SK-N-SH treated with all-trans-retinoic acid at 6 μM for 48 hours (cell line): ENCODE measurements around the gene C19orf53.
A peak's percentile ranks its signal among the peaks of the same experiment; 100 is the strongest.

Source experiments
- CREB5 ChIP-seq: fragments of 250-450 bp; sonication (Bioruptor Pico); IDR thresholded peaks from 2 replicates; pipeline ENCODE4 v1.5.1; 2020; ENCODE audit warnings: low read depth, mild to moderate bottlenecking, moderate library complexity
- OSR1 ChIP-seq: fragments of 250-450 bp; sonication (Bioruptor Pico); IDR thresholded peaks from 2 replicates; pipeline ENCODE4 v1.8.0; 2022; ENCODE audit warnings: moderate library complexity, mild to moderate bottlenecking, inconsistent platforms
- POU6F1 ChIP-seq: fragments of 250-450 bp; sonication (Bioruptor Pico); IDR thresholded peaks from 2 replicates; pipeline ENCODE4 v1.8.0; 2021; ENCODE audit warnings: low read depth, mild to moderate bottlenecking, moderate library complexity, borderline replicate concordance
- PPARA ChIP-seq: fragments of 250-450 bp; sonication (Bioruptor Pico); IDR thresholded peaks from 2 replicates; pipeline ENCODE4 v1.5.0; 2020; ENCODE audit warnings: mild to moderate bottlenecking, borderline replicate concordance
- SNAI2 ChIP-seq: fragments of 250-450 bp; sonication (Bioruptor Pico); IDR thresholded peaks from 2 replicates; pipeline ENCODE4 v1.5.0; 2020; ENCODE audit warnings: mild to moderate bottlenecking, moderate library complexity
- ZFP3 ChIP-seq: fragments of 250-450 bp; sonication (Bioruptor Pico); IDR thresholded peaks from 2 replicates; pipeline ENCODE4 v1.5.0; 2020; ENCODE audit warnings: mild to moderate bottlenecking, moderate library complexity
- ZFP30 ChIP-seq: fragments of 450-650 bp; formaldehyde crosslinking; IDR thresholded peaks from 2 replicates; pipeline ENCODE4 v1.5.0; 2022; ENCODE audit warnings: mild to moderate bottlenecking, moderate library complexity

- TF ChIP-seq OSR1 (CRISPR knock-in tag) (no peak), POU6F1 (CRISPR knock-in tag) (no peak), ZFP30 (CRISPR knock-in tag) (no peak), CREB5 (CRISPR knock-in tag) (no peak), ZFP3 (CRISPR knock-in tag) (0 out of 2 replicates have a peak, but pooled peaks have one; percentile 24), PPARA (CRISPR knock-in tag) (no peak), SNAI2 (CRISPR knock-in tag) (no peak)
These were observed at the start of gene C19orf53 for GRCh38 chr19:13774217-13775191.
